ENCODE measurements around the gene AFDN.

The AFDN gene

GRCh38 chr6:167910007-167910406 lies 83.3 kb downstream of the AFDN start:
- Histone ChIP-seq H3K4me3 (no peak overlapping the region), H3K36me3 (peaks cover 34% of the 10 kb centered on the region), H3K4me2 (no peak overlapping the region), H3K9me3 (no peaks in the 10 kb centered on the region), H3K9ac (no peak overlapping the region), H3K27ac (no peak overlapping the region), H3K4me1 (no peaks in the 10 kb centered on the region), H3K27me3 (no peaks in the 10 kb centered on the region), H4K20me1 (0 out of 2 replicates have a peak, but pooled peaks cover 4% of the 10 kb centered on the region)
- no peak for TF ChIP-seq Cebpa-rat (IDR thresholded peaks at IDR 0.05)

DNA sequence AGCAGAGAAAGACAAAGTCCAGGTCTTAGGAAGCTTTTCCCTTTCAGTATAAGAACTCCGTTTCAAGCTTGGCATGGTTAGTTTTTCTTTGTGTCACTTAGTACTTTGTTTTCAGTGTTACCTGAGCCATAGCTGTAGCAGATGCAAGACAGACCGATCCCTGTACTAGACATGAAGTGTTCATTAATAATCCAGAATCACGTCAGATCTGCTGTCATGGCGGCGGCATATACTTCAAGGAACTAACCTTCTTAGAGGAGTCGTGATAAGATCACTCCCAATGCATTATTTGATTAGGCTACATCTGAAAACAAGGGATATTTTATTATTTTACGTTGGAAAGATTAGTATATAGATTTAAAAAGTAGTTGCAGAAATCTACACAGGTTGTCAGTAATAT lies 83.9 kb downstream of the AFDN start:
- no peak for TF ChIP-seq Cebpa-rat (IDR thresholded peaks at IDR 0.05)
- H3K4me2 ChIP-seq: no peak overlapping the region
- no peaks in the 10 kb centered on the region for H3K9me3 ChIP-seq
- no peak overlapping the region for H3K4me3 ChIP-seq
- no peaks in the 10 kb centered on the region for H3K4me1 ChIP-seq
- H4K20me1 ChIP-seq: 0 out of 2 replicates have a peak, but pooled peaks cover 4% of the 10 kb centered on the region
- H3K27ac ChIP-seq: no peak overlapping the region
- H3K27me3 ChIP-seq: no peaks in the 10 kb centered on the region
- peaks cover 38% of the 10 kb centered on the region for H3K36me3 ChIP-seq
- no peak overlapping the region for H3K9ac ChIP-seq

DNA sequence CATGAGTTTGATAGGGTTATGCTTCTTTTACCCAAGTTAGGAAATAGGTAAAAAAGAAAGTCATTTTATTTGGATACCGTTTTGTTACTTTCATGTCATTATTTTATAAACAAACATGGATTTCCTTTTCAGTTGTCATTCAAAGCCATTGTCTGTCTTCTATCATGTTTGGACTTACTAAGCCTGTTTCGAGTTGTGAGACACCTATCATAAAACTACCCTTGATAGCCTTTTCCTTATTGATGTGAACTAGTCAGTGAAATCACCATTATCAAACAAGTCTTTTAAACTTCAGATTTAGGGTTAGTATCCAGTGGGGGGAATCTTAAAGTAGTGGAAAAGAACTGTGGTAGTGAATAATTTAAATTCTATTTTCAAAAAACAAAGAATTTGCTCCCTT lies 85.8 kb downstream of the AFDN start:
- no peaks in the 10 kb centered on the region for H3K9me3 ChIP-seq
- H3K4me1 ChIP-seq: no peaks in the 10 kb centered on the region
- H3K4me2 ChIP-seq: no peak overlapping the region
- no peaks in the 10 kb centered on the region for H3K27me3 ChIP-seq
- TF ChIP-seq Cebpa-rat (IDR thresholded peaks at IDR 0.05): no peak
- H3K27ac ChIP-seq: no peak overlapping the region
- H4K20me1 ChIP-seq: no peaks in the 10 kb centered on the region
- no peak overlapping the region for H3K9ac ChIP-seq
- H3K36me3 ChIP-seq: peaks cover 49% of the 10 kb centered on the region
- H3K4me3 ChIP-seq: no peak overlapping the region

DNA sequence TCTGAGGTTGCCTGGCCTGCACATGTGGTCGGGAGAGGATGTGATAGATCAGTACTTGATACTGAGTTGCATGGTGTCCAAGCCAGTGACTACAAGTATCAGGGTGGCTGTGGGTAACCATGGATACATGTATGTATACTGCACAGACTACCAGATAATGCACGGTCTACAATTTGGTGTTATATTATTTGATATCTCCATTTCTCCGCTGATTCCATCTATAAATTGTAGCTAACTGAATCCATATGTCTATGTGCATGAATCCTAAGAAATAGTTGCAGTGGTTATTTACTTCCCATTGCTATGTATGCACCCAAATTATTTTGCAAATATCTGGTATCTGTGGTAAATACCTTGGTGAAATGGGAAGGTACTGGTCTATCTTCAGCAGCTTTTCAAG lies 87.0 kb downstream of the AFDN start:
- Histone ChIP-seq H4K20me1 (no peaks in the 10 kb centered on the region), H3K9ac (no peak overlapping the region), H3K4me3 (no peak overlapping the region), H3K27me3 (no peaks in the 10 kb centered on the region), H3K4me1 (no peaks in the 10 kb centered on the region), H3K4me2 (no peak overlapping the region), H3K27ac (no peak overlapping the region), H3K36me3 (peaks cover 58% of the 10 kb centered on the region), H3K9me3 (no peaks in the 10 kb centered on the region)
- no peak for TF ChIP-seq Cebpa-rat (IDR thresholded peaks at IDR 0.05)

DNA sequence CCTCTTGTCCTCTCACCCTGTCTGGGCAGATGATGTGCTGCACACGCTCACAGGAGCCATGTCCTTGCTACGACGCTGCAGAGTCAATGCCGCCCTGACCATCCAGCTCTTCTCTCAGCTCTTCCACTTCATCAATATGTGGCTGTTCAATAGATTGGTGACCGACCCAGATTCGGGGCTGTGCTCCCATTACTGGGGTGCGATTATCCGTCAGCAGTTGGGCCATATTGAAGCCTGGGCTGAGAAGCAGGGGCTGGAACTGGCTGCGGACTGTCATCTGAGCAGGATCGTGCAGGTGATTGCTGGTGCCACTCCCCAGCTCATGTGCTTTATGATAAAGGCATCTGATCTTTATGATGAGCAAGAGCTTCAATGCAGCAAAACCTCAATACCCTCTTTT lies 88.4 kb downstream of the AFDN start:
- peaks cover 71% of the 10 kb centered on the region for H3K36me3 ChIP-seq
- H3K9ac ChIP-seq: no peak overlapping the region
- H4K20me1 ChIP-seq: no peaks in the 10 kb centered on the region
- no peak overlapping the region for H3K27ac ChIP-seq
- no peak overlapping the region for H3K4me3 ChIP-seq
- no peaks in the 10 kb centered on the region for H3K9me3 ChIP-seq
- no peaks in the 10 kb centered on the region for H3K27me3 ChIP-seq
- H3K4me2 ChIP-seq: no peak overlapping the region
- TF ChIP-seq Cebpa-rat (IDR thresholded peaks at IDR 0.05): no peak
- H3K4me1 ChIP-seq: no peaks in the 10 kb centered on the region

DNA sequence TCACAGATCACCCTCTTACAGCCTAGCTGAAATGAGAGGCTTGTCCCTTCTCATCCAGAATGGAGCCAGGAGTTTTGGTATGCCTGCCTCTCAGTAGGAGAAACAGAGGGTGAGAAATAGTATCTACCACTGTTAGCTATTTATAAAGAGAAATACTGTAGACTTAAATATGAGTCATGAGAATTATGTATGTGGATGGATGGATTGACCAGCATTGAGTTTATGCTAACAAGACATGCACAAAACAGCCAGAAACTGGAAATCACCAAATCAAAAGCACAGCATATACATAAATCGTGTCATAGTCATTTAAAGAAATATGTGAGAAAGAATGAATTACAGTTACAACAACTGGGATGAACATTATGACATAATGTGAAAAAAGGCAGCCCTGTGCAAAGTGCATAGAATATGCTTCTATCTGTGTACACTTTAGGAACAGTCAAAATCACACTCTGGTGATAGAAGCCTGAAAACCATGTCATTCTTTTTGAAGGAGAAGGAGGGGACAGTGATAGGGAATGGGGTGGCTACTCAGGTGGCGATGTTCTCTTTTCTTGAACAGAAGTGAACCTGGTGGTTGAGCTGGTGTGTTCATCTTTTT lies 90.9 kb downstream of the AFDN start:
- Histone ChIP-seq H3K27ac (no peak overlapping the region), H3K4me3 (no peak overlapping the region), H3K4me2 (no peak overlapping the region), H3K36me3 (peaks cover 76% of the 10 kb centered on the region), H3K27me3 (no peaks in the 10 kb centered on the region), H4K20me1 (no peaks in the 10 kb centered on the region), H3K9ac (no peak overlapping the region), H3K9me3 (no peaks in the 10 kb centered on the region), H3K4me1 (no peaks in the 10 kb centered on the region)
- TF ChIP-seq Cebpa-rat (IDR thresholded peaks at IDR 0.05): no peak

DNA sequence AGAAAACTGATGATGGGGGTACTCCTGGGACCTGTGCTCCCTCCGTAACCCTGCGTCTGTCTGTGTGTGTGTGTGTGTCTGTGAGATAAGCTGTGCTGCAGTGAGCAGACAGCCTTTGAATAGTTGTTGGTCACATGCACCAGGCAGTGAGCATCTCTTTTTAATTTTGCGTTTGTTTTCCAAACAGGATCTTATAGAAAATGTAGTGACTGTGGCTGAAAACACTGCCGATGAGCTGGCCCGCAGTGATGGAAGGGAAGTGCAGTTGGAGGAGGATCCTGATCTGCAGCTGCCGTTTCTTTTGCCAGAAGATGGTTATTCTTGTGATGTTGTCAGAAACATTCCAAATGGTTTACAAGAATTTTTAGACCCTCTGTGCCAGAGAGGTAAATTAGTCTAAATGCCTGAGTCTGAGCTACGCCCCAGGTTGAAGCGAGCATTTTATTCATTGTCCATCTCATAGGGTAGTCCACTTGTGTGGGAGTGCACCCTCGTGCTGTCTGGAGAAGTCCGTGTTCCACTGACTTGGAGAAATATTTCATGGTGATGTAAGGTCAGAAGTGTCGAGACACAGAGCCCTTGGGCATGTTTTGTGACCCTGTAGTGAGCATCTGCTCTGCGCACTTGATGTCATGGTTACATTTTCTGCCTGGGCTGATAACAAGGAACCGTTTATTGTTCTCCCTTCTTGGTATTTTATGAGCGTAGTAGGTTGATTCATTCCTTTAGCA lies 92.0 kb downstream of the AFDN start:
- no peak overlapping the region for H3K27ac ChIP-seq
- peaks cover 75% of the 10 kb centered on the region for H3K36me3 ChIP-seq
- H3K4me3 ChIP-seq: no peak overlapping the region
- no peak overlapping the region for H3K4me2 ChIP-seq
- no peaks in the 10 kb centered on the region for H3K4me1 ChIP-seq
- H3K9ac ChIP-seq: no peak overlapping the region
- H4K20me1 ChIP-seq: no peaks in the 10 kb centered on the region
- TF ChIP-seq Cebpa-rat (IDR thresholded peaks at IDR 0.05): no peak
- no peaks in the 10 kb centered on the region for H3K9me3 ChIP-seq
- H3K27me3 ChIP-seq: no peaks in the 10 kb centered on the region

DNA sequence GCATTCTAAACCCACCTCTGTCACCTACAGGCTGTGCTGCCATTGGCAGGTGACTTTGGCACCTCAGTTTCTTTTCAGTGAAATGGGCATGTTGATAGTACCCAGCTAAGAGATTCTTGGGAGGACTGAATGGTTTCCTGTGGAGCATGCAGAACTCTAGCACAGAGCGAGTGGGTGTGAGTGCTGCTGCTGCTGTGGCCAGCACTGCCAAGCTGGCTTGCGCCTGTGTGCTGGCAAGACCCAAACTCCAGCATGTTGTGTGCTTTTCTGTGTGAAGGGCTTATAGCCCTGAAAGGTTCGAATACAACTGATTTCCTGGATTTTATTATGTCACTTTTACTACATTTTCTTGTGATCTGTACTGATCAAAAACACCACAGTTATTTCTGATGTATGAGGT lies 92.6 kb downstream of the AFDN start:
- H4K20me1 ChIP-seq: no peaks in the 10 kb centered on the region
- TF ChIP-seq Cebpa-rat (IDR thresholded peaks at IDR 0.05): no peak
- H3K9ac ChIP-seq: no peak overlapping the region
- no peak overlapping the region for H3K27ac ChIP-seq
- peaks cover 74% of the 10 kb centered on the region for H3K36me3 ChIP-seq
- H3K4me3 ChIP-seq: no peak overlapping the region
- H3K4me1 ChIP-seq: no peaks in the 10 kb centered on the region
- H3K4me2 ChIP-seq: no peak overlapping the region
- H3K27me3 ChIP-seq: no peaks in the 10 kb centered on the region
- no peaks in the 10 kb centered on the region for H3K9me3 ChIP-seq

DNA sequence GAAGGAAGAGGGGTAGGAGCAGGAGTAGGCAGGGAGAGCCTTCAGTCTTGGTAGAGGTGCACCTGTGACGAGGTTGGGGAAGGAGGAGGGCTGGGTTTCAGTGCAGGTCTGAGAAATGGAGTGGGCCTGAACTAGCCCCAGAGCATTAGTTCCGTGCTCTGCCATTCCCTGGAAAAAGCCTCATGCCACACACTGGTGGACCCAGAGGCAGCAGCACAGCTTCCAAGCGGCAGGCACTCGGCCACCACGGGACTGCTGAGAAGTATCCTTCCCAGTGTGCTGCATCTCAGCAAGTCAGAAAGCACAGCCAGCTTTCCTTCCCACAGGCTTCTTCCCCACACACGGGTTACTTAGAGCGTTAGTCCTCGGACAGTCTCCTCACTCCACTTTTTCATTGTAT lies 93.5 kb downstream of the AFDN start:
- Histone ChIP-seq H3K27ac (no peak overlapping the region), H4K20me1 (no peaks in the 10 kb centered on the region), H3K9me3 (no peaks in the 10 kb centered on the region), H3K27me3 (no peaks in the 10 kb centered on the region), H3K36me3 (peaks cover 73% of the 10 kb centered on the region), H3K4me2 (no peak overlapping the region), H3K9ac (no peak overlapping the region), H3K4me1 (no peaks in the 10 kb centered on the region), H3K4me3 (no peak overlapping the region)
- no peak for TF ChIP-seq Cebpa-rat (IDR thresholded peaks at IDR 0.05)

DNA sequence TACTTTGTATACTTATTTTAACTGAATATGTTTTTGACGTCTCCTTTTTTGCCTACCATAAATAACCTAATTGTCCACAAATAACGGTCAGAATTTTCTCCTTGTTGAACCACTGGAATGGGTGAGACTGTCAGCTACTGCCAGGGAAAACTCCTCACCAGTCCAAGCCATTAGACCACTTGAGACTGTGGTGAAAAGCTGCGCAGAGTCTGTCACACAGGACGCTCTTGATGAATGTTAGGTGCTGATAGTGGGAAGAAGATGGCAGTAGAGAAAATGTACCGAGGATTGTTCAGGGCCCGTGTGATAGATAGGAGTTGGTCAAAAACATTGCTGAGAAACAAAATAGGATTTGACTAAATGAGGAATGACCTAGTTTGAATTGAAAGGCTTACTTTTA lies 95.1 kb downstream of the AFDN start:
- H3K4me3 ChIP-seq: no peak overlapping the region
- H3K4me1 ChIP-seq: no peaks in the 10 kb centered on the region
- TF ChIP-seq Cebpa-rat (IDR thresholded peaks at IDR 0.05): no peak
- no peak overlapping the region for H3K4me2 ChIP-seq
- no peak overlapping the region for H3K27ac ChIP-seq
- peaks cover 74% of the 10 kb centered on the region for H3K36me3 ChIP-seq
- H3K9me3 ChIP-seq: no peaks in the 10 kb centered on the region
- no peaks in the 10 kb centered on the region for H4K20me1 ChIP-seq
- H3K9ac ChIP-seq: no peak overlapping the region
- no peaks in the 10 kb centered on the region for H3K27me3 ChIP-seq
